Hippocampal formation (tissue), 2 donors: Measurements from ENCODE around the gene SIRT7.

Experiments used
- DNase-seq, 2 donors: peaks; one replicate each; lab custom pipeline; 2025; lab: John Stamatoyannopoulos, UW

The SIRT7 gene

GRCh38 chr17:81905424-81905875 lies 12.5 kb downstream of the SIRT7 start:
- no peak for DNase-seq

GRCh38 chr17:81904600-81905423 lies 13.2 kb downstream of the SIRT7 start:
- no peak for DNase-seq

- no peak for DNase-seq
These were observed 13.9 kb downstream of the SIRT7 start for GRCh38 chr17:81903896-81904599.

GRCh38 chr17:81903415-81903831 lies 14.6 kb downstream of the SIRT7 start:
- no peak for DNase-seq

DNA sequence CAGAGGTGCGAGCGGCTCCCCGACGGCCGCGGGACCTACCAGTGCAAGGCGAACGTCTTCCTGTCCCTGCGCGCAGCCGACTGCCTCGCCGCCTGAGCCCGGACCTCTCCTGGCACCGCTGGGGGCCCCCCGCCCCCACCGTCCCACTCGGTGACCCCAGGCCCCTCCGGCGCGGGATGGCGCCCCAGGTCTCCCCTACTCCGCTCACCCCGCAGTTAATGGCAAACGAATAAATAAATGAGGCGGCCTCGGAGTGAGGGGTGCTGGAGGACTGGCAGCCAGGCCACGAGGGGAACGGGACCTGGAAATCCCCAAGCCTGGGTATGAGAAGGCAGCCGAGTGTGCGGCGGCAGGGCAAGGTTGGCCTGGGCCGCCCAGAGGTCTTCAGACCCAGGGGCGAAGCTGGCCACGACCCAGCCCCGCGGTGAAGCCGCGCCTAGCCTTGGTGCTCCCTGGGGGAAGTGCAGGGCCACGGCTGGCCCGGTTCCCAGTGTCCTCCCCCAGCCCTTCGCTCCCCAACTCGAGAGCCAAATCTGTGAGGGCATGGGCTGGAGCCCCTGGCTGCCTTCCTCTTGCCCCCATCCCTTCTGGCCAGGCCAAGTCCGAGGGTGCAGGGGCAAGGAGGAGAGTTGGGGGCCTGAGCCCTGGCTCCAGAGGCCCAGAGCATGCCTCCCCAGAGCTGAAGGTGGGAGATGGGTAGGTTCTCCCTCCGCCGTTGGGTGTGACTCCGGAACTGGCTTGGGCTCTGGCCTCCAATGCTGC lies 15.1 kb downstream of the SIRT7 start:
- no peak for DNase-seq

DNA sequence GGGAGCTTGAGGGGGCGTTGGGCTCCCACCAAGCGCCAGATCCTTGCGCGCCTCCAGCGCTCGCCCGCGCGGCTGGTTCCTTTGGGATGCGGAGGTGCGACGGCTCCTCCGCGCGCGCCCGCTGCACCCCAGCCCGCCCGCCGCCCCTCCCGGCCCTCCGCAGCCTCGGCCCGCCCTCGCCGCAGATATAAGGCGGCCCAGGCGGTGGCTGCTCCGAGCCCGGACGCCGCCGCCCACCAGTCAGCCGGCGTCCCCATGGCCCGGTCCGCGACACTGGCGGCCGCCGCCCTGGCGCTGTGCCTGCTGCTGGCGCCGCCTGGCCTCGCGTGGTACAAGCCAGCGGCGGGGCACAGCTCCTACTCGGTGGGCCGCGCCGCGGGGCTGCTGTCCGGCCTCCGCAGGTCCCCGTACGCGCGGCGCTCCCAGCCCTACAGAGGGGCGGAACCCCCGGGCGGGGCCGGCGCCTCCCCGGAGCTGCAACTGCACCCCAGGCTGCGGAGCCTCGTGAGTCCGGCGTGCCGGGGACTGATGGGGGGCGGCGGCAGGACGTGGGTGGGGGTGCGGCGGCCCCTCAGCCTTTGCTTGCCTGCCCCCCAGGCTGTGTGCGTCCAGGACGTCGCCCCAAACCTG lies 15.8 kb downstream of the SIRT7 start, which contains the start of gene NPB:
NPB (plus strand) TSS at position 216 of the 630 bp plus-strand sequence; CDS start at position 256, 40 bp downstream.
- no peak for DNase-seq

DNA sequence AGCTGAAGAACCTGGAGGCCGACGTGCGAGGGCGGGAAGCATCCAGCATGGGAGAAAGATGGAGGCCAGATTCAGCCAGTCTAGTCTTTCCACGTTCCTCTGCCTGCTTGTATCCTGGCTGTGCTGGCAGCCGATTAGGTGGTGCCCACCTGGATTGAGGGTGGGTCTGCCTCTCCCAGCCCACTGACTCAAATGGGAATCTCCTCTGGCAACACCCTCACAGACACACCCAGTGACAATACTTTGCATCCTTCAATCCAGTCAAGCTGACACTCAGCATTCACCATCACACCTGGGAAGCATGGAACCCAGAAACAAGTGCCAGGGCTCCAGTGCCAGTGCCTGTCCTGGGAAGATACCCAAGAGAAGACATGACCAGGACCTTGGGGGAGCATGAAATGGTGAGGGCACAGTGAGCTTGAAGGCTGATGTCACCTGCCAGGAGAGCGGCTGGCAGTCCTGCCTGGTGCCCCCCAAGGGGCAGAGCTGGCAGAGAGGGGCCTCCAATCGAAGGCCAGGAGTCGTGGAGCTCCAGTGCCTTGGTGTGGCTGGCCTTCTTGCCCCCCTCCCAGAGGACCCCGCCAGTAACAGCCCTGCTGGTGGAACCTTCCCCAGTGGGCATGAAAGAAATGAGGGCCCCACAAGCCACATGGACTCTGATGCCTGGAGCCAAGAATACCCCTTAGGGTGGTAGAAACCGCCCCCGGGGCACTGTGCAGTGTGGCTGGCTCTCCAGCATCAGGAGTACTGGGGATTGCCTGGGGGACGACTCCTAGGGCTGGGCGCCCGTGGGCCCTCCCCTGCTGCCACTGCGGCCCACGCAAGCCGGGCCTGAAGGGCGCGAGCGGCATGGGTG lies 16.6 kb downstream of the SIRT7 start:
- no peak for DNase-seq

- no peak for DNase-seq
These were observed 17.7 kb downstream of the SIRT7 start for GRCh38 chr17:81900181-81900820.

GRCh38 chr17:81899514-81900166 lies 18.3 kb downstream of the SIRT7 start:
- no peak for DNase-seq

GRCh38 chr17:81898885-81899284 lies 19.1 kb downstream of the SIRT7 start:
- no peak for DNase-seq

DNA sequence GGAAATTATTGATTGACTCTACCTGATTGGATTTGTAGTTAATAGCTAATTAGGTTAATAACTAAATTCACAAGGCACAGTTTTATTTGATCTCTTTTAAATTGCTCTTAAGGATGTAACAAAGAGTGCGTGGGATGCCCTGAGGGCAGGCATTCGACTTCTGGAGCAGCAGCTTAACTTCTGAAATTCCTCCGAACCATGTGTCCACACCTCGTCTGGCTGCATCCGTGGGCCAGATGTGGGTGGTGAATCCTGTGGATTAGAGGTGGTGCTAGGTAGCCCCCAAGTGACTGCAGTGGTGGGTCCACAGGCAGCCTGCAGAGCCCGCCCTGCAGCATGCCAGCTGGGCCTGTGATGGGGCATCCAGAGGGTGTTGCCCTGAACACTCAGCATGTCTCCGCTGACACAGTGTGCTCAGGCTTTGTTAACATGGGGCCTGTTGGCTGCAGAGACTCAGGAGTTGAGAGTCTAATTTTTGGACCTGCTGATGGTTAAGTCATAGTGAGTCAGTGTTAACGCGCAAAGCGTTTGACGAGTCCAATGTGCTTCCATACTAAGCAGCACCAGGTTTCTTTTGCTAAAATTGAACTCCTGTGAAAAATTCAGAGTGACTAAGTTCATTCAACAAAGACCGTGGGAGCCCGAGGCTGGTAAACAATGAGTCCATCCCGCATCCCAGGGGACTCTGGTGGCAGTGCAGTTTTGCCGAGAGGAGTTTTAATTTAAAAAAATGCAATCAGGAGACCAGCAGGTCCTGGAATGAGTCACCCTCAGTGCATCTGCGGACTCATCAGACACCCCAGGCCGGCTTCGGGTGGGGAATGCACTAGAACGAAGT lies 19.7 kb downstream of the SIRT7 start:
- no peak for DNase-seq

DNA sequence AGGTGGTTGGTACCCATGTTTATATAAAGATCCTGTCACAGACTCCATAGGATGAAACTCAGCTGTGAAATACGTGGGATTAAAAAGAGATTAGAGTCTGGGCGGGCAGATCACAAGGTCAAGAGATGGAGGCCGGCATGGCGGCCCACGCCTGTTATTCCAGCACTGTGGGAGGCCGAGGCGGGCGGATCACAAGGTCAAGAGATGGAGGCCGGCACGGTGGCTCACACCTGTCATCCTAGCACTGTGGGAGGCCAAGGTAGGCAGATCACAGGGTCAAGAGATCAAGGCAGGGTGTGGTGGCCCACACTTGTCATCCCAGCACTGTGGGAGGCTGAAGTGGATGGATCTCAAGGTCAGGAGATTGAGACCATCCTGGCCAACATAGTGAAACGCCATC lies 22.6 kb downstream of the SIRT7 start:
- no peak for DNase-seq

- no peak for DNase-seq
These were observed 26.7 kb downstream of the SIRT7 start for GRCh38 chr17:81891303-81891552.

DNA sequence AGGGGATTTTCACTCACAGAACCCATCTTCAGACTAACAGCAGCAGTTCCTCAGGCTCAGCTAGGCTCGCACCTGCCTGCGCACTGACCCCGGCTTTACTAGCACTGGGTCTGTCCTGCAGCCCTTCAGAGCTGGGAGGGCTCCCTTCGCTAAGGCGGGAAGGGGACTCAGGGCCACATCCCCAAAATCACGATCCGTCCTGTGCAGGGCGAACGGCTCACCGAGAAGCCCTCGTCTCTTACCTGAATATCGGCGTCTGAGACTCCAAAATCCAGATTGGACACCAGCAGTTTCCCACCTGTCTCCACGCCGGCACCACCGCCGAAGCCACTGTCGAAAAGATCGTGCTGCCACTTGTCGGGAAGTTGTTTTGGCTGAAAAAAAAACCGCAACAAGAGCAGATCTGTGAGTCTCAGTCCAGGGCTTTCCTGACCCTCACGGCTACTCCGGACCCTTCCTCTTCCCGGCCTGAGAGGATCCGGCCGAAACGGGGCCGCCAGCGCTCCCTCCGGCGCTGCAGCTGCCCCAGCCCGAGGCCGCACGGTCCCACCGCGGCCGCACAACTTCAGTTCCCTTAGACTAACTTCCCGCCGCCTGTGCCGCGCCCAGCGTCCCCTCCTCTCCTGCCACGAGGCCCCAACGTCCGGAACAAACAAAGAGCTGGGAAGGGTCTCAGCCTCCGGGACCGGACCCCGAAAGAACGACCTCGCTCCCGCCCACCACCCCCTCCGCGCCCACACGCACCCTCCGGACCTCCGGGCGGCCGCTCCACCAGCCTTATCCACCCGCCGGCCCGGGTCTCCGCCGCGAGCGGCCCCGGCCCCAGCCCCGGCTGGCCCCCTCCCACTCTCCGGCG lies 27.3 kb downstream of the SIRT7 start:
- no peak for DNase-seq

DNA sequence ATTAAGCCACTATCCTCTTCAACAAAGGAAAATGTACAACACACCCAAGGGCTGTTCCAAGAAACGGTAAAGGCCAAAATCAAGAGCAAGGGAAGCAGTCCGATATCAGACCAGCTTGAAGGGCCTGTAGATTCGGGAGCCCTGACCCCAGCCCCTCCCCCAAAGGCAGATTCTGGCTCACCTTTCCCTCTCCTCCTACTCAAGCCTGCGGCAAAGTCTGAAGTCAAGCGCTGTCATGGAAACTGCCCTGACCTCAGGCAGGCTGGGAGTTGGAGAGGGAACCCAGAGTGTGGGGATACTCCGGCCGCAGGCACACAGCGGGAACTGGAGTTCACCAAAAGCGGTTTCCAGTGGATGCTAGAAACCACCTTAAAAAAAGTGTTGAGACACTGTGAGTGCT lies 28.4 kb downstream of the SIRT7 start:
- DNase-seq = no peak

DNA sequence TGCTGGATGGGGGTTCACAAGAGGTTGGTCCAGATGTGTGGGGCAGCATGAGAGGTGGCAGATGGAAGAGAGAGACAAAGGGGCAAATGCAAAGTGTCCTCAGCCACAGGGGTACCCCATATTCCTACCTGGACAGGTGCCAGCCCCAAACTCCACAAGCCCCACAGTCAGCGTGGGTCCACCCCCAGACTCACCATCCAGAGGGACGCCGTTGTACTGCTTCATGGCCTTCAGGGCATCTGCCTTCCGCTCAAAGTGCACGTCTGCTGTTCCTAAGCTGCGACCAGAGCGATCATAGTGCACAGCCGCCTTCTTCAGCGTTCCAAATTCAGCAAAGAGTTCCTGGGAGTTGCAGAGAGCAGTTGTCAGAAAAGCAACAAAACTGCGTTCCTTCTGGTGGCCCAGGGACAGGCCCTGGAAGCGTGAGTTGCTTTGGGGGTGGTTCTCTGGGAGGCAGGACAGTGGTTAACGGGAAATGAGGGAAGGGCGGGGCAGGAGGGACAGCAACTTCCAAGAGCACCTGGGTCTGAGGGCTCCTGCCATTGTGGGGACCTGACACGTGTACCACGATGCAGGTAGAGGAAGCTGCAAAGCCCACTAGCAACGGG lies 28.9 kb downstream of the SIRT7 start:
- no peak for DNase-seq

DNA sequence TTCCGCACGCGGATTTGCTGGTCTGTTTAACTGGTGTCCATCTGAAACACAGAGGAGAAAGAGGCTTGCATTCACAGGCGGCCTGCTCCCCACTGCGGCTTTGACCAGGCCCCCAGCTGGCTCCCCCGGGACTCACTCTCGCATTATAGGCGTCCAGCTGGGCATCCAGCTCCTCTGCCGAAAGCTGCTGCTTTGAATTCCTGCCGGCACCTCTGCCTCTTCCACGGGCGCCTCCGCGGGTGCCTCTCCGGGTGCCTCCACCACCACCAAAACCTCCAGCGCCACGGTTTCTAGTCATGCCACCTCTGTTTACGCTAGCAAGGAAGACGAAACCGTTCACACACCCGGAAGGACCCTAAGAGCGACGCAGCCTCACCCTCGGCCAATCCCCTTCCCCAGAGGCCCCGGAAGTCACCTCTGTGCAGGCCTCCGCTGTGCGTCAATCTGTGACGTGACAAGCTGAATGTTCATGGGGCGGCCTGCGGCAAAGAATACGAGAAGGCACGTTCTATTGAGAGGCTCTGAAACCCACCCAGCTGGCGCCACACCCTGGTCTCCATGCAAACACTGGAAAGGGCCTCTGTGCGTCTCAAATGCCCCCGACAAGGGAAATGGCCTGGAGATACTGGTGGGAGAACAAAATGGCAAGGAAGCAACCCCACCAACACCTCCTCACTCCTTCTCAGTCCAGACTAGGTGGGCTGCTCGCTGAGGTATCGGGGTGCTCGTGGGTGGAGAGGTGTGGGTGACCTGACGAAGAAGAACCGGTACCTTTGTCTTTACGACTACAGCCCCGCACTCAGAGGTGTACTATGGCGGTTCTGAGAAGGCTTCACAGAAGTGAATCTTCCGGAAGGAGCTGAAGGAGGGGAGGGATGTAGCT lies 29.6 kb downstream of the SIRT7 start:
- DNase-seq = no peak
